K562 (cell line): ENCODE results near the gene AK4. TPM values are rescaled to one million over a fixed set of nuclear protein-coding genes. Genes with fewer than 3 reads are reported as not detected.
"Not testable (repeated sequence)": the region's sequence is repeated elsewhere in the genome, so short reads cannot be mapped to it uniquely, and the experiment has no call there.

ENCODE experiments used
- ATAC-seq: fragments of 200-7000 bp; cut with Tn5 transposase; 3 replicates; pipeline ENCODE4 v1.9.1; 2020; ENCODE audit warnings: moderate library complexity
- BruUV-seq: library from RNA; stranded (reverse); fragments of 400-500 nt; replicated peaks from 2 replicates; lab custom pipeline; 2021; lab: Mats Ljungman, UMichigan
- CTCF ChIA-PET: fragments of 300-600 bp; formaldehyde crosslinking; extraction: SDS; loops from one replicate; lab custom pipeline; 2021; ENCODE audit warnings: low intra/inter-chr PET ratio; lab: Yijun Ruan, JAX
- POLR2A ChIA-PET: fragments of 300-600, 350-650 bp; sonication (Branson Sonifier 250); formaldehyde crosslinking; extraction: SDS; loops from one replicate; lab custom pipeline; 2021; ENCODE audit warnings: antibody characterized with exemption, inconsistent platforms; lab: Yijun Ruan, JAX
- DNase-seq, 4 experiments: peaks; one replicate each; pipeline versions ENCODE4 v3.0.0 to v3.0.0-alpha.2; 2011 to 2018; ENCODE audit warnings: low spot score in 3 of 4, mixed read lengths in 3 of 4; ENCODE audit errors: extremely low read depth in 1 of 4
- FAIRE-seq: peaks from 2 replicates; lab custom pipeline; 2011; peaks lifted over from hg19 to GRCh38; lab: Jason Lieb, UNC
- H2AFZ ChIP-seq: 2 replicates; pipeline ENCODE4 v1.6.0; 2011; ENCODE audit warnings: low read depth, low read length, control low read depth, inconsistent platforms
- H3K27ac ChIP-seq: fragments of 200-600 bp; 3 replicates; pipeline ENCODE4 v1.8.0; 2011; ENCODE audit warnings: low read depth, mild to moderate bottlenecking, control low read depth, inconsistent platforms, low read length, moderate library complexity, mixed read lengths; ENCODE audit errors: extremely low read depth
- H3K27me3 ChIP-seq, 2 experiments: fragments of 300-600 bp in 1 of 2; 2 replicates in 1 of 2; 3 replicates in 1 of 2; pipeline versions ENCODE4 v1.6.0 to v1.8.0; 2011; ENCODE audit warnings: inconsistent platforms in 2 of 2, low read length in 2 of 2, mild to moderate bottlenecking in 1 of 2, mixed read lengths in 1 of 2, moderate library complexity in 1 of 2; ENCODE audit not compliant: control insufficient read depth in 2 of 2, insufficient read depth in 2 of 2
- H3K36me3 ChIP-seq: fragments of 300-600 bp; 3 replicates; pipeline ENCODE4 v1.8.0; 2011; ENCODE audit warnings: mild to moderate bottlenecking, low read length, inconsistent platforms; ENCODE audit not compliant: control insufficient read depth, insufficient read depth
- H3K4me1 ChIP-seq, 2 experiments: fragments of 200-600 bp in 1 of 2; replicated peaks in 1 of 2; 2 replicates in 1 of 2; 3 replicates in 1 of 2; pipeline versions ENCODE4 v1.5.1 to v1.8.0; 2011; ENCODE audit warnings: inconsistent platforms in 2 of 2, low read length in 2 of 2, mild to moderate bottlenecking in 1 of 2, mixed read lengths in 1 of 2, moderate library complexity in 1 of 2; ENCODE audit not compliant: control insufficient read depth in 2 of 2, insufficient read depth in 2 of 2
- H3K4me2 ChIP-seq: 2 replicates; pipeline ENCODE4 v1.6.1; 2011; ENCODE audit warnings: low read length, control low read depth, inconsistent platforms, mixed read lengths; ENCODE audit not compliant: insufficient read depth
- H3K4me3 ChIP-seq: fragments of 200-600 bp; sonication (generic), shearing (Covaris generic); 2 replicates; pipeline ENCODE4 v1.5.1; 2016; ENCODE audit warnings: control low read depth, inconsistent platforms
- H3K79me2 ChIP-seq: fragments of 200-600 bp; 3 replicates; pipeline ENCODE4 v1.8.0; 2011; ENCODE audit warnings: low read length, inconsistent platforms; ENCODE audit not compliant: control insufficient read depth, insufficient read depth
- H3K9ac ChIP-seq, 2 experiments: 2 replicates each; pipeline versions ENCODE4 v1.6.0 to v1.6.1; 2011; ENCODE audit warnings: low read depth in 2 of 2, low read length in 2 of 2, control low read depth in 1 of 2, inconsistent platforms in 1 of 2, mild to moderate bottlenecking in 1 of 2, mixed read lengths in 1 of 2; ENCODE audit not compliant: insufficient read depth in 1 of 2
- H3K9me1 ChIP-seq: one replicate; pipeline ENCODE4 v1.6.0; 2011; ENCODE audit warnings: inconsistent platforms, mild to moderate bottlenecking, low read length, moderate library complexity; ENCODE audit not compliant: control insufficient read depth, insufficient read depth
- H3K9me3 ChIP-seq: replicated peaks from 2 replicates; pipeline ENCODE4 v1.5.1; 2011; ENCODE audit warnings: low read depth, low read length, inconsistent platforms; ENCODE audit not compliant: control insufficient read depth, insufficient read depth
- H4K20me1 ChIP-seq: replicated peaks from 2 replicates; pipeline ENCODE4 v1.6.1; 2011; ENCODE audit warnings: low read length, inconsistent platforms, mixed read lengths; ENCODE audit not compliant: control insufficient read depth, insufficient read depth
- ZNF134 ChIP-seq: fragments of 250-450 bp; sonication (Bioruptor Pico); conservative IDR thresholded peaks from 2 replicates; pipeline ENCODE4 v1.4.0; 2020
- WGBS: fragments of 100-300 bp; shearing (Covaris generic); methylation state at CpG from one replicate; pipeline ENCODE4 v1.1.6; 2016; ENCODE audit warnings: low coverage, mixed read lengths; ENCODE audit not compliant: insufficient coverage; ENCODE audit errors: missing lambda C conversion rate; 5-methylcytosine and 5-hydroxymethylcytosine counted together
- in situ Hi-C: fragments of 300-500 bp; cut with MboI; formaldehyde crosslinking; loops from 4 replicates; pipeline ENCODE4 v1.15.0; 2018; ENCODE audit warnings: inconsistent platforms, mixed read lengths
- intact Hi-C: fragments of 100-400 bp; cut with micrococcal nuclease; formaldehyde crosslinking; loops from 2 replicates; pipeline ENCODE4 v1.14.2; 2022
- polyA plus RNA-seq, 8 experiments: library from polyadenylated mRNA; depleted of rRNA in 4 of 8; stranded (reverse) in 5 of 8; unstranded in 3 of 8; fragments of >200 nt; fragmentation: Nextera tagmentation in 2 of 8; fragmentation: Illumina TruSeq in 1 of 8; extraction: Ambion mirVana in 2 of 8; extraction: Trizol in 1 of 8; gene quantifications; 2 replicates each; pipeline versions ENCODE4 v1.2.1 to v1.2.3, GENCODE V29; 2011 to 2014; ENCODE audit warnings: inconsistent platforms in 1 of 8, missing spikeins in 1 of 8
- total RNA-seq, 7 experiments: library from RNA; depleted of rRNA in 6 of 7; stranded (reverse); fragments of >200 nt in 6 of 7; fragmentation: Illumina TruSeq in 2 of 7; extraction: Trizol in 2 of 7; gene quantifications; 2 replicates each; pipeline versions ENCODE4 v1.2.1 to v1.2.3, GENCODE V29; 2011 to 2021; ENCODE audit warnings: low replicate concordance in 1 of 7
- TF ChIP-seq, protein P1 (sequence below), 2 experiments: IDR thresholded peaks; 2 replicates each; pipeline ENCODE4 v1.6.1; 2012; ENCODE audit warnings: improper control_type of control experiment in 2 of 2, low read depth in 2 of 2, low read length in 2 of 2, borderline replicate concordance in 1 of 2

AK4 gene
- total and polyA plus RNA-seq, 9 of the 15 experiments (the other 6 are each of a cell fraction or from before 2014, with no cell fraction given): 10.4 to 96.6 (median 21.5) TPM

- TF ChIP-seq, protein P1, sequence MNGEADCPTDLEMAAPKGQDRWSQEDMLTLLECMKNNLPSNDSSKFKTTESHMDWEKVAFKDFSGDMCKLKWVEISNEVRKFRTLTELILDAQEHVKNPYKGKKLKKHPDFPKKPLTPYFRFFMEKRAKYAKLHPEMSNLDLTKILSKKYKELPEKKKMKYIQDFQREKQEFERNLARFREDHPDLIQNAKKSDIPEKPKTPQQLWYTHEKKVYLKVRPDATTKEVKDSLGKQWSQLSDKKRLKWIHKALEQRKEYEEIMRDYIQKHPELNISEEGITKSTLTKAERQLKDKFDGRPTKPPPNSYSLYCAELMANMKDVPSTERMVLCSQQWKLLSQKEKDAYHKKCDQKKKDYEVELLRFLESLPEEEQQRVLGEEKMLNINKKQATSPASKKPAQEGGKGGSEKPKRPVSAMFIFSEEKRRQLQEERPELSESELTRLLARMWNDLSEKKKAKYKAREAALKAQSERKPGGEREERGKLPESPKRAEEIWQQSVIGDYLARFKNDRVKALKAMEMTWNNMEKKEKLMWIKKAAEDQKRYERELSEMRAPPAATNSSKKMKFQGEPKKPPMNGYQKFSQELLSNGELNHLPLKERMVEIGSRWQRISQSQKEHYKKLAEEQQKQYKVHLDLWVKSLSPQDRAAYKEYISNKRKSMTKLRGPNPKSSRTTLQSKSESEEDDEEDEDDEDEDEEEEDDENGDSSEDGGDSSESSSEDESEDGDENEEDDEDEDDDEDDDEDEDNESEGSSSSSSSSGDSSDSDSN (IDR thresholded peaks at IDR 0.05; ENCODE audit: borderline replicate concordance in 1 of 2, low read depth in 2 of 2, low read length in 2 of 2): no peak
- no peak for TF ChIP-seq ZNF134 (CRISPR knock-in tag)
- TF ChIP-seq, all 486 proteins: peak for 0
Measured at GRCh38 chr1:65119951-65120350, 28.1 kb upstream of the AK4 start (continued).

- H2AFZ ChIP-seq, DNase-seq, H3K4me3 ChIP-seq, H3K4me2 ChIP-seq, H3K9ac ChIP-seq, CTCF ChIA-PET, H4K20me1 ChIP-seq, H3K36me3 ChIP-seq, intact Hi-C loops, BruUV-seq, H3K79me2 ChIP-seq, H3K9me1 ChIP-seq, ATAC-seq, H3K9me3 ChIP-seq, H3K4me1 ChIP-seq, FAIRE-seq, in situ Hi-C loops, H3K27me3 ChIP-seq, H3K27ac ChIP-seq: not testable (repeated sequence)
- WGBS: 28% methylated on average over 4 of the region's 4 CpGs
- POLR2A ChIA-PET: interaction anchor here (1.0 kb wide), 1 partner anchor 40 kb away, joined by 3 read pairs; no protein-coding TSS in a partner anchor
Measured at GRCh38 chr1:65129104-65129503, 18.9 kb upstream of the AK4 start.
